HEK293 (cell line): ENCODE data around the gene CRYBG1.

Experiments
- CTCF ChIA-PET: fragments of 350-600 bp; formaldehyde crosslinking; extraction: SDS; loops from one replicate; lab custom pipeline; 2021; ENCODE audit warnings: antibody characterized with exemption; lab: Yijun Ruan, JAX
- POLR2A ChIA-PET: fragments of 300-600 bp; formaldehyde crosslinking; extraction: SDS; loops from one replicate; lab custom pipeline; 2020; ENCODE audit warnings: antibody characterized with exemption, inconsistent platforms; lab: Yijun Ruan, JAX
- H3K27ac ChIP-seq: fragments of 200-500 bp; sonication (Bioruptor generic); 2 replicates; pipeline ENCODE4 v1.5.1; 2014; ENCODE audit warnings: low read depth, low read length, control low read depth, inconsistent platforms; ENCODE audit errors: extremely low read depth
- H3K36me3 ChIP-seq, 2 experiments: fragments of 200-500 bp in 1 of 2; sonication (Bioruptor generic) in 1 of 2; 1 replicate in 1 of 2; 2 replicates in 1 of 2; pipeline ENCODE4 v1.5.1; 2014 to 2017; ENCODE audit warnings: inconsistent platforms in 2 of 2, low read length in 2 of 2; ENCODE audit not compliant: control insufficient read depth in 2 of 2, insufficient read depth in 1 of 2
- H3K4me1 ChIP-seq: fragments of 200-500 bp; sonication (Bioruptor generic); 2 replicates; pipeline ENCODE4 v1.5.1; 2014; ENCODE audit warnings: mild to moderate bottlenecking, low read length, inconsistent platforms; ENCODE audit not compliant: control insufficient read depth, insufficient read depth
- H3K4me3 ChIP-seq: 2 replicates; pipeline ENCODE4 v1.5.1; 2011; ENCODE audit warnings: low read depth, mild to moderate bottlenecking, control low read depth, low read length, moderate library complexity
- H3K9me3 ChIP-seq: fragments of 200-500 bp; sonication (Bioruptor generic); 2 replicates; pipeline ENCODE4 v1.5.1; 2014; ENCODE audit warnings: low read depth, low read length, inconsistent platforms; ENCODE audit not compliant: control insufficient read depth, insufficient read depth
- GLI4 ChIP-seq: fragments of 450-650 bp; formaldehyde crosslinking; IDR thresholded peaks from 2 replicates; pipeline ENCODE4 v1.5.1; 2016; ENCODE audit warnings: missing biosample characterization, missing genetic modification characterization
- HOXC10 ChIP-seq: sonication (generic); formaldehyde crosslinking; IDR thresholded peaks from 2 replicates; pipeline ENCODE4 v1.8.1; 2023; ENCODE audit warnings: mild to moderate bottlenecking, missing genetic modification reagents
- KLF10 ChIP-seq: fragments of 450-650 bp; IDR thresholded peaks from 2 replicates; pipeline ENCODE4 v1.5.1; 2018; ENCODE audit warnings: missing biosample characterization, mild to moderate bottlenecking, missing genetic modification characterization
- KLF9 ChIP-seq: fragments of 450-650 bp; formaldehyde crosslinking; IDR thresholded peaks from 2 replicates; pipeline ENCODE4 v1.5.1; 2016; ENCODE audit warnings: missing biosample characterization, missing genetic modification characterization, low read depth
- PBX3 ChIP-seq: sonication (generic); formaldehyde crosslinking; IDR thresholded peaks from 2 replicates; pipeline ENCODE4 v1.8.1; 2022; ENCODE audit warnings: mild to moderate bottlenecking, moderate library complexity, missing genetic modification reagents
- SCRT1 ChIP-seq: fragments of 450-650 bp; formaldehyde crosslinking; IDR thresholded peaks from 2 replicates; pipeline ENCODE4 v1.5.1; 2016; ENCODE audit warnings: missing biosample characterization, missing genetic modification characterization, borderline replicate concordance
- TCF7L2 ChIP-seq: IDR thresholded peaks from 2 replicates; pipeline ENCODE4 v1.6.1; 2011; ENCODE audit warnings: low read depth, mild to moderate bottlenecking, inconsistent platforms, low read length, moderate library complexity, borderline replicate concordance
- ZBTB1 ChIP-seq: fragments of 450-650 bp; formaldehyde crosslinking; IDR thresholded peaks from 2 replicates; pipeline ENCODE4 v1.5.1; 2016; ENCODE audit warnings: missing biosample characterization, missing genetic modification characterization
- ZBTB20 ChIP-seq: fragments of 450-650 bp; formaldehyde crosslinking; IDR thresholded peaks from 2 replicates; pipeline ENCODE4 v1.5.1; 2016; ENCODE audit warnings: missing biosample characterization, missing genetic modification characterization
- ZBTB8A ChIP-seq: fragments of 450-650 bp; formaldehyde crosslinking; IDR thresholded peaks from 2 replicates; pipeline ENCODE4 v1.5.1; 2016; ENCODE audit warnings: missing biosample characterization, missing genetic modification characterization
- ZEB2 ChIP-seq: fragments of 450-650 bp; formaldehyde crosslinking; IDR thresholded peaks from 2 replicates; pipeline ENCODE4 v1.5.1; 2016; ENCODE audit warnings: missing biosample characterization, missing genetic modification characterization
- ZNF211 ChIP-seq: fragments of 450-650 bp; formaldehyde crosslinking; IDR thresholded peaks from 2 replicates; pipeline ENCODE4 v1.5.1; 2016; ENCODE audit warnings: low read depth, missing biosample characterization, missing genetic modification characterization
- ZNF23 ChIP-seq: fragments of 450-650 bp; formaldehyde crosslinking; IDR thresholded peaks from 2 replicates; pipeline ENCODE4 v1.5.1; 2016; ENCODE audit warnings: missing biosample characterization, missing genetic modification characterization, borderline replicate concordance
- ZNF335 ChIP-seq: fragments of 450-650 bp; formaldehyde crosslinking; conservative IDR thresholded peaks from 2 replicates; pipeline ENCODE4 v1.5.1; 2016; ENCODE audit warnings: missing biosample characterization, missing genetic modification characterization
- ZNF501 ChIP-seq: fragments of 450-650 bp; formaldehyde crosslinking; IDR thresholded peaks from 2 replicates; pipeline ENCODE4 v1.5.1; 2016; ENCODE audit warnings: missing biosample characterization, missing genetic modification characterization
- ZNF558 ChIP-seq: fragments of 450-650 bp; formaldehyde crosslinking; IDR thresholded peaks from 2 replicates; pipeline ENCODE4 v1.5.1; 2016; ENCODE audit warnings: missing biosample characterization, missing genetic modification characterization
- ZNF677 ChIP-seq: fragments of 450-650 bp; IDR thresholded peaks from 2 replicates; pipeline ENCODE4 v1.5.0; 2018; ENCODE audit warnings: missing biosample characterization, mild to moderate bottlenecking, missing genetic modification characterization, moderate library complexity
- ZNF76 ChIP-seq: fragments of 450-650 bp; formaldehyde crosslinking; IDR thresholded peaks from 2 replicates; pipeline ENCODE4; 2016; ENCODE audit warnings: low read depth, missing biosample characterization, missing genetic modification characterization, borderline replicate concordance
- ZNF777 ChIP-seq: fragments of 450-650 bp; formaldehyde crosslinking; IDR thresholded peaks from 2 replicates; pipeline ENCODE4 v1.5.1; 2017; ENCODE audit warnings: missing biosample characterization, missing genetic modification characterization, borderline replicate concordance
- ZNF791 ChIP-seq: fragments of 450-650 bp; formaldehyde crosslinking; IDR thresholded peaks from 2 replicates; pipeline ENCODE4 v1.5.1; 2016; ENCODE audit warnings: missing biosample characterization, missing genetic modification characterization
- TF ChIP-seq, protein P1 (sequence below): fragments of 450-650 bp; formaldehyde crosslinking; IDR thresholded peaks from 2 replicates; pipeline ENCODE4 v1.5.1; 2016; ENCODE audit warnings: missing biosample characterization, missing genetic modification characterization
- TF ChIP-seq, protein P2 (sequence below): fragments of 450-650 bp; formaldehyde crosslinking; IDR thresholded peaks from 2 replicates; pipeline ENCODE4 v1.5.1; 2016; ENCODE audit warnings: missing biosample characterization, missing genetic modification characterization
- TF ChIP-seq, protein P3 (sequence below): fragments of 450-650 bp; formaldehyde crosslinking; IDR thresholded peaks from 2 replicates; pipeline ENCODE4 v1.5.1; 2016; ENCODE audit warnings: missing biosample characterization, missing genetic modification characterization
- TF ChIP-seq, protein P4 (sequence below): fragments of 450-650 bp; formaldehyde crosslinking; IDR thresholded peaks from 2 replicates; pipeline ENCODE4 v1.5.1; 2016; ENCODE audit warnings: missing biosample characterization, missing genetic modification characterization

Gene CRYBG1

DNA sequence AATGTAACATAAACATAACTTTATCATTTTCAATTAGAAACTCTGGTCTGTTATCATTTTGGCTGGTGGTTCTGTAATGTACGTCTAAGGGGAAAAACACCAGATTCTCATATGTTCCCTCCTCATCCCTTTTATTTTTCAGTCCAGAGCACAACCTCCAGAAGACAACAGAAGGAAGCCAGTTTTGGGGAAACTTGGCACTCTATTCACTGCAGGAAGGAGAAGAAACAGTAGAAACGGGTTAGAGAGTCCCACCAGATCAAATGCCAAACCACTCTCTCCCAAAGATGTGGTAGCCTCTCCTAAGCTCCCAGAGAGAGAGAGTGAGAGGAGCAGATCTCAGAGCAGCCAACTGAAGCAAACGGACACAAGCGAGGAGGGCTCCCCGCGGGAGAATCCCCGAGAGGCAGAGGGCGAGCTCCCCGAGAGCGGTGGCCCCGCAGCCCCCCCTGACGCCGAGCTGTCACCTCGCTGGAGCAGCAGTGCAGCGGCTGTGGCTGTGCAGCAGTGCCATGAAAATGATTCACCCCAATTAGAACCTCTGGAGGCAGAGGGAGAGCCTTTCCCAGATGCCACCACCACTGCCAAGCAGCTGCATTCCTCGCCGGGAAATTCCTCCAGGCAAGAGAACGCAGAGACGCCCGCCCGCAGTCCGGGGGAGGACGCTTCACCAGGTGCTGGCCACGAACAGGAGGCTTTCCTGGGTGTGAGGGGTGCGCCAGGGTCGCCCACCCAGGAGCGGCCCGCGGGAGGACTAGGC, 151.0 kb downstream of the CRYBG1 start (continued):
- TF ChIP-seq KLF9 (tag by site-specific recombination) = no peak
- no peak for TF ChIP-seq ZNF677 (tag by site-specific recombination)
- no peak for TF ChIP-seq ZBTB1
- TF ChIP-seq, protein P1, sequence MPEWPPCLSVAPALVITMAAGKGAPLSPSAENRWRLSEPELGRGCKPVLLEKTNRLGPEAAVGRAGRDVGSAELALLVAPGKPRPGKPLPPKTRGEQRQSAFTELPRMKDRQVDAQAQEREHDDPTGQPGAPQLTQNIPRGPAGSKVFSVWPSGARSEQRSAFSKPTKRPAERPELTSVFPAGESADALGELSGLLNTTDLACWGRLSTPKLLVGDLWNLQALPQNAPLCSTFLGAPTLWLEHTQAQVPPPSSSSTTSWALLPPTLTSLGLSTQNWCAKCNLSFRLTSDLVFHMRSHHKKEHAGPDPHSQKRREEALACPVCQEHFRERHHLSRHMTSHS = no peak
- TF ChIP-seq ZNF558 = no peak
- TF ChIP-seq, protein P2, sequence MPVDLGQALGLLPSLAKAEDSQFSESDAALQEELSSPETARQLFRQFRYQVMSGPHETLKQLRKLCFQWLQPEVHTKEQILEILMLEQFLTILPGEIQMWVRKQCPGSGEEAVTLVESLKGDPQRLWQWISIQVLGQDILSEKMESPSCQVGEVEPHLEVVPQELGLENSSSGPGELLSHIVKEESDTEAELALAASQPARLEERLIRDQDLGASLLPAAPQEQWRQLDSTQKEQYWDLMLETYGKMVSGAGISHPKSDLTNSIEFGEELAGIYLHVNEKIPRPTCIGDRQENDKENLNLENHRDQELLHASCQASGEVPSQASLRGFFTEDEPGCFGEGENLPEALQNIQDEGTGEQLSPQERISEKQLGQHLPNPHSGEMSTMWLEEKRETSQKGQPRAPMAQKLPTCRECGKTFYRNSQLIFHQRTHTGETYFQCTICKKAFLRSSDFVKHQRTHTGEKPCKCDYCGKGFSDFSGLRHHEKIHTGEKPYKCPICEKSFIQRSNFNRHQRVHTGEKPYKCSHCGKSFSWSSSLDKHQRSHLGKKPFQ (tag by site-specific recombination) = no peak
- TF ChIP-seq HOXC10 (CRISPR knock-in tag) = no peak
- TF ChIP-seq ZNF791 (tag by site-specific recombination) = no peak
- TF ChIP-seq, protein P3, sequence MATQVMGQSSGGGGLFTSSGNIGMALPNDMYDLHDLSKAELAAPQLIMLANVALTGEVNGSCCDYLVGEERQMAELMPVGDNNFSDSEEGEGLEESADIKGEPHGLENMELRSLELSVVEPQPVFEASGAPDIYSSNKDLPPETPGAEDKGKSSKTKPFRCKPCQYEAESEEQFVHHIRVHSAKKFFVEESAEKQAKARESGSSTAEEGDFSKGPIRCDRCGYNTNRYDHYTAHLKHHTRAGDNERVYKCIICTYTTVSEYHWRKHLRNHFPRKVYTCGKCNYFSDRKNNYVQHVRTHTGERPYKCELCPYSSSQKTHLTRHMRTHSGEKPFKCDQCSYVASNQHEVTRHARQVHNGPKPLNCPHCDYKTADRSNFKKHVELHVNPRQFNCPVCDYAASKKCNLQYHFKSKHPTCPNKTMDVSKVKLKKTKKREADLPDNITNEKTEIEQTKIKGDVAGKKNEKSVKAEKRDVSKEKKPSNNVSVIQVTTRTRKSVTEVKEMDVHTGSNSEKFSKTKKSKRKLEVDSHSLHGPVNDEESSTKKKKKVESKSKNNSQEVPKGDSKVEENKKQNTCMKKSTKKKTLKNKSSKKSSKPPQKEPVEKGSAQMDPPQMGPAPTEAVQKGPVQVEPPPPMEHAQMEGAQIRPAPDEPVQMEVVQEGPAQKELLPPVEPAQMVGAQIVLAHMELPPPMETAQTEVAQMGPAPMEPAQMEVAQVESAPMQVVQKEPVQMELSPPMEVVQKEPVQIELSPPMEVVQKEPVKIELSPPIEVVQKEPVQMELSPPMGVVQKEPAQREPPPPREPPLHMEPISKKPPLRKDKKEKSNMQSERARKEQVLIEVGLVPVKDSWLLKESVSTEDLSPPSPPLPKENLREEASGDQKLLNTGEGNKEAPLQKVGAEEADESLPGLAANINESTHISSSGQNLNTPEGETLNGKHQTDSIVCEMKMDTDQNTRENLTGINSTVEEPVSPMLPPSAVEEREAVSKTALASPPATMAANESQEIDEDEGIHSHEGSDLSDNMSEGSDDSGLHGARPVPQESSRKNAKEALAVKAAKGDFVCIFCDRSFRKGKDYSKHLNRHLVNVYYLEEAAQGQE (tag by site-specific recombination) = no peak
- peak; percentile 64; the same call in 1 of the 2 replicates for TF ChIP-seq ZNF76 (tag by site-specific recombination)
- TF ChIP-seq, all 188 proteins: peak for 13

- Histone ChIP-seq H3K9me3 (no peaks in the 10 kb centered on the region), H3K4me1 (no peaks in the 10 kb centered on the region), H3K36me3 (no peaks in the 10 kb centered on the region), H3K4me3 (peak overlapping the region; percentile 54), H3K27ac (no peak overlapping the region; the same call in 1 of the 2 replicates)
- CTCF ChIA-PET = interaction anchor here (0.6 to 2.5 kb wide), 11 partner anchors 10 to 173 kb away, joined by 3 to 13 read pairs (median 4); partner anchors contain the start of gene CRYBG1
- POLR2A ChIA-PET = interaction anchor here (1.0 to 1.5 kb wide), 2 partner anchors 11 to 12 kb away, joined by 3 to 4 read pairs; no protein-coding TSS in a partner anchor
- TF ChIP-seq ZEB2 (tag by site-specific recombination) (no peak), ZBTB20 (tag by site-specific recombination) (peak; percentile 37; the same call in 1 of the 2 replicates), ZNF777 (tag by site-specific recombination) (no peak), PBX3 (CRISPR knock-in tag) (0 out of 2 replicates have a peak, but pooled peaks have one; percentile 39), ZBTB8A (tag by site-specific recombination) (peak; percentile 63), ZBTB1 (no peak), ZNF501 (no peak), GLI4 (tag by site-specific recombination) (no peak), ZNF211 (no peak), KLF10 (no peak), KLF9 (tag by site-specific recombination) (peak; percentile 81), SCRT1 (tag by site-specific recombination) (no peak), ZNF23 (tag by site-specific recombination) (no peak), TCF7L2 (no peak), ZNF335 (peak; percentile 82)
- TF ChIP-seq, protein P4, sequence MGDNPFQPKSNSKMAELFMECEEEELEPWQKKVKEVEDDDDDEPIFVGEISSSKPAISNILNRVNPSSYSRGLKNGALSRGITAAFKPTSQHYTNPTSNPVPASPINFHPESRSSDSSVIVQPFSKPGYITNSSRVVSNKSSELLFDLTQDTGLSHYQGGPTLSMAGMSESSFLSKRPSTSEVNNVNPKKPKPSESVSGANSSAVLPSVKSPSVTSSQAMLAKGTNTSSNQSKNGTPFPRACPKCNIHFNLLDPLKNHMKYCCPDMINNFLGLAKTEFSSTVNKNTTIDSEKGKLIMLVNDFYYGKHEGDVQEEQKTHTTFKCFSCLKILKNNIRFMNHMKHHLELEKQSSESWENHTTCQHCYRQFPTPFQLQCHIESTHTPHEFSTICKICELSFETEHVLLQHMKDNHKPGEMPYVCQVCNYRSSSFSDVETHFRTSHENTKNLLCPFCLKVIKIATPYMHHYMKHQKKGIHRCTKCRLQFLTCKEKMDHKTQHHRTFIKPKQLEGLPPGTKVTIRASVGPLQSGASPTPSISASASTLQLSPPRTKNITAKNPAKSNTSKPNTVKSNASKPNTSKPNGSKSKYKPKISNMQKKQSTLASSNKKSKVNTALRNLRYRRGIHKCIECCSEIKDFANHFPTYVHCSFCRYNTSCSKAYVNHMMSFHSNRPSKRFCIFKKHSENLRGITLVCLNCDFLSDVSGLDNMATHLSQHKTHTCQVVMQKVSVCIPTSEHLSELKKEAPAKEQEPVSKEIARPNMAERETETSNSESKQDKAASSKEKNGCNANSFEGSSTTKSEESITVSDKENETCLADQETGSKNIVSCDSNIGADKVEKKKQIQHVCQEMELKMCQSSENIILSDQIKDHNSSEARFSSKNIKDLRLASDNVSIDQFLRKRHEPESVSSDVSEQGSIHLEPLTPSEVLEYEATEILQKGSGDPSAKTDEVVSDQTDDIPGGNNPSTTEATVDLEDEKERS (tag by site-specific recombination) = no peak
Observed at GRCh38 chr6:106512048-106512967, 151.8 kb downstream of the CRYBG1 start.
